NCI-H524 (cell line): Measurements from ENCODE around the gene DDX49.
"Not testable (repeated sequence)": the region's sequence is repeated elsewhere in the genome, so short reads cannot be mapped to it uniquely, and the experiment has no call there.

ENCODE experiments used
- DNase-seq, 2 experiments: peaks; one replicate each; lab custom pipeline; 2025; lab: John Stamatoyannopoulos, UW

Gene DDX49

GRCh38 chr19:18942692-18943091 is 23.2 kb downstream of the DDX49 start:
- DNase-seq: no peak

GRCh38 chr19:18943465-18943864 is 23.9 kb downstream of the DDX49 start:
- no peak for DNase-seq

DNA sequence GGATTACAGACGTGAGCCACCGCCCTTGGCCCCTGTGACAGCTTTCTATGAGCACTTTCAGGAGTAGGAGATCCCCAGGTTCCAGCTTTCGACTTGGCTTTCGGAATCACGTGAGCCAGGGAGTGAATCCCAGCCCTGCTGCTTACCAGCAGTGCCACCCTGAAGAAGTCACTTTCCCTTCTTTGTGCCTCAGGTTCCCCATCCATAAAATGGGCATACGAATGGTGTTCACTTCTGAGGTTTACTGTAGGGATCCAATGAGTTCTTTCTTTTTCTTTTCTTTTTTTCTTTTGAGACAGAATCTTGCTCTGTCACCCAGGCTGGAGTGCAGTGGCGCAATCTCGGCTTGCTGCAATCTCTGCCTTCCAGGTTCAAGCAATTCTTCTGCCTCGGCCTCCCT is 25.8 kb downstream of the DDX49 start:
- DNase-seq: no peak

DNA sequence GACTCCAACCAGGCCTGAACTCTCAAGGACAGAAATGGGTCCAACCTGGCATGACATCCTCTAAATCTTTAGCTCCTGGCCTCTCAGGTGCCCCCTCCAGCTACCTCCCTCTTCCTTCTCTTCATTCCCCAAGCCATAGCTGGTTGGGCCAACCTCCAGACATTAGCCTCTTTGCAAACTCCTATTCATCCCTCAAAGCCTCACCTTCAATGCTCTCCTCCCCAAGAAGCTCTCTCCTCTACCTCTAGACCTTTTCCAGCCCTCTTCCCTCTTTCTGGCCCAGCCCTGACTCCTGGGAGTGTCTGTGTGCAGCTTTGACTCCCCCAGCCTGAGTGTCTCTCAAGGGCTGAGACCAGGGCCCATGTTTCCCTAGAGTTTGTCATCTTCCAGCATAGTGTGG is 26.8 kb downstream of the DDX49 start:
- no peak for DNase-seq

DNA sequence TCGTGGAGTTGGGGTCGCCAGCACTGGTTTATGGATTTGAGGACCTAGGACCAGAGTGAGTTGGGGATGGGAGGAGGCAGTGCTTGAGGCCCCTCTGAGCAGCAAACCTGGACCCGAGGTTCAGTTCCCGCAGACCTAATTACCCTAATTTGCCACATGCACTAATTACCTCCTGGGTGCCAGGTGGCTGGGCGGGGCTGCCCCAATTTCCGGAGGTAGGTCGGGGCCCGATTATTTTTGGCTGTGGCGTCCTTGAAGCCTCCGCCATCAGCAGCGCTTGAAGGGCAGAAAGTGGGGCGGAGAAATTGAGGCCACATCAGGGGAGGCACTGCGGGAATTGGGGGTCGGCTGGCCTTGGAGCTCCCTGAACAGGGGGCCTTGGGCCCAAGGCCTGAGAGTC is 27.4 kb downstream of the DDX49 start:
- DNase-seq: peak in 1 of 2 experiments; percentile 36

DNA sequence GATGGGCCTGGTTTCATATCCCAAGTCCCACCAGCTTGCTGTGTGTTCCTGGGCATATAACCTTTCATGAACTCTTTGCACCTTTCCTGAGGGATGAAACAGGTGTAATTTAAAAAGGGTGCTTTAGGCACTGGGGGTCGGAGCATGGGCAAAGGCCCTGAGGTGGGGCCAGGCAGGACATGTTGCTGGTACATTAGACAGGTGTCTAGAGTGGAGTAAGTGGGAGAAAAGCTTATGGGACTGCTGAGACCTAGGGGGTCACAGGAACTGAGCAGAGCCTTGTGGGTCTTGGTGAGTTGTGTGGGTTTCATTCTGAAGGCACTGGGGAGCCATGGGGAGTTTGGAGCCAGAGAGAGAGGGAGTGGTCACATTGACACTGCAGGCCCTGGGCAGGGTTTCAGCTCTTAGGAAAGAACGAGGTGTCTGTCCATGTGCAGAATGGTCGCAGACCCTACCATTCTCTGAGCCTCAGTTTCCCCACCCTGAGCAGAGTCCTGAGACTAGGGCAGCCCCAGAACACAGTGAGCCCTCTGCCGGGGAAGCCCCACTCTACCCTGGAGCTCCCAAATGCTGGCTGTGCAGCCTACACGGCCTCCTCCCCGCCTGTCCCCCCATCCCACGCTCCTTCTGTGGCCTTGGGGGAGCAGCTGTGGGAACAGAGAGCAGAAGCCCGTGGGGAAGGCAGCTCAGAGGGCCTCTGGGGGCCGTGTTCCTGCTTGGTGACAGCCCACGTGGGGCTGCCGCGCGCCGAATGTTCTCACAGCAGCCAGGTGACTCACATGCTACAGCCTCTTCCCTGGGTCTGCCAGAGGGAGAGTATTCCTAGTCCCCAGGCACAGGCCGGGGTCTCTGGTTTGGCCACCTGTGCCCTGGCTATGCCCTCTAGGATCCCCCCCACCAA is 28.8 kb downstream of the DDX49 start:
- DNase-seq: no peak

DNA sequence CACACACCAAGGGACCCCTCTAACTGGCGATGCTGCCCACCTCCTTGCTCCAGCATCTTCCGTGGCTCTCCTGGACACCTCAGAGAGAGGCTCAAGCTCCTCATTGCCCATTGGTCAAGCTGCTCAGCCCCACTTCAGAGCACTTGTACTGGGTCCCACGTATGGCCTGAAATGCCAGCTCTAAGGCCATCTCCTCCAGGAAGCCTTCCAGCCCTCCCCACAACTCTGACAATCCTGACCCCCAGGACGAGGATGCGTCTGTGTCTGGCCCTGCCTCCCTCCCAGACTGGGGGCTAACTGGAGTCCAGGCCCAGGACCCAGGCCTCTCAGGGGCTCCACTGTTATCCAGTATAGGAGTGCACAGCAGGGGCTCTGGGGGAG is 29.5 kb downstream of the DDX49 start:
- no peak for DNase-seq

- no peak for DNase-seq
These were observed 30.3 kb downstream of the DDX49 start for GRCh38 chr19:18949858-18950257.

DNA sequence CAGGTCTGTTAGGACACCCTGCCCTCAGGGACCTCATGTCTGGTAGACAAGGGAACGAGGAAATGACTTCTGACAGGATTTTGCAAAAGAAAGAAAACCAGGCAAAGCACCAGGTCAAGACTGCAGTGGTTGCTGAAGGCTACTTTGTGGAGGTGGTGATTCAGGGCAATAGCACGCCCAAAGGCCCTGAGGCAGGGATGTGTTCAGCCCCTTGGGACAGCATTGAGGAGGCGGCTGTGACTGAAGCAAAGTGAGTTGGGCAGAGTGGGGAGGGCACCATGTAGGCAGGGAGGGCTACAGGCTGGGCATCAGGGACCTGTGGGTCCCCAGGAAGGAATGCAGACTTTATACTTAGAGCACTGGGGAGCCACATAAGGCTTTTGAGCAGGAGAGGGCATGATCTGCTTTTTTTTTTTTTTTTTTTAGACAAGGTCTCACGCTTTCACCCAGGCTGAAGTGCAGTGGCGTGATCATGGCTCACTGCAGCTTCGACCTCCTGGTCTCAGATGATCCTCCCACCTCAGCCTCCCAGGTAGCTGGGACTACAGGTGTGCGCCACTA is 32.3 kb downstream of the DDX49 start:
- DNase-seq: no peak

- DNase-seq: not testable (repeated sequence)
These were observed 33.0 kb downstream of the DDX49 start for GRCh38 chr19:18952364-18953003.

DNA sequence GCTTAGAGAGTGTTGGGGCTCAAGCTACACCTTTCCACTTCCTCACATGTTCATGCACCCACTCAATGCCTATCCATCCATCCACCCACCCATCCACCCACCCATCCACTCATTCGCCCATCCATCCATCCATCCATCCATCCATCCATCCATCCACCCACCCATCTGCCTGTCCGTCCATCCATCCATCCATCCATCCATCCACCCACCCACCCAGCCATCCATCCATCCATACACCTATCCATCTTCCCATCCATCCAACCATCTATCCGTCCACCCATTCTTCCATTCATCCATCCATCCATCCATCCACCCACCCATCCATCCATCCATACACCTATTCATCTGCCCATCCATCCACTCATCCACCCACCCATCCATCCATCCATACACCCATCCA is 34.6 kb downstream of the DDX49 start:
- no peak for DNase-seq

GRCh38 chr19:18955042-18955441 is 35.5 kb downstream of the DDX49 start:
- no peak for DNase-seq

DNA sequence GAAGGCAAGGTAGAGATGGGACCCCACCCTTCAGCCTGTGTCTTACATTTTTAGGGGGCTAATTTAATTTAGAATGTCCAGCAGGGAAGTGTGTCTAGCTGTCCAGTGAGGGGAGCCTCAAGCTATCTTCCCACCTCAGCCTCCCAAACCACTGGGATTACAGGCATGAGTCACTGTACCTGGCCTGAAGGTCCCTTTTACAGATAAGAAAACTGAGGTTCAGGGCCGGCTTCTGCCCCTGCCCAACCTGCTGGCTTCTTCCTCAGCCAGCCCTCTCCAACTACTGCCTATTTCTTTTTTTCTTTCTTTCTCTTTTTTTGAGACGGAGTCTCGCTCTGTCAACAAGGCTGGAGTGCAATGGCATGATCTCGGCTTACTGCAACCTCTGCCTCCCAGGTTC is 40.9 kb downstream of the DDX49 start:
- DNase-seq: no peak

- peak in 1 of 2 experiments; percentile 17 for DNase-seq
These were observed 42.5 kb downstream of the DDX49 start for GRCh38 chr19:18961767-18962620.

- no peak for DNase-seq
These were observed 44.6 kb downstream of the DDX49 start for GRCh38 chr19:18964121-18964520.

DNA sequence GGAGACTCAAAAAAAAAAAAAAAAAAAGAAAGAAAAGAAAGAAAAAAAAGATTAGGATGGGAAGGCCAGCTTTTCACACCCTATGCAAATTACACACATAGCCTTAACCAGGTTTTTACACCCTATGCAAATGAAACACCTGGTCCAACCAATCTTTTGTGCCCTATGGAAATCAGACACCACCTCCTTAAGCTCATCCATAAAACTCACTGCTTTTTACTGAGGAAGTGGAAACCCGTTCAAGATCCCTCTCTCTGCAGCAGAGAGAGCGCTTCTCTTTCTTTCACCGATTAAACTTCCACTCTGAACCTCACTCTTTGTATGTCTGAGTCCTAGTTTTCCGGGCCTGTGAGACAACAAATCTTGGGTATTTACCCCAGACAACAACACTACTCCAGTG is 46.8 kb downstream of the DDX49 start:
- no peak for DNase-seq

DNA sequence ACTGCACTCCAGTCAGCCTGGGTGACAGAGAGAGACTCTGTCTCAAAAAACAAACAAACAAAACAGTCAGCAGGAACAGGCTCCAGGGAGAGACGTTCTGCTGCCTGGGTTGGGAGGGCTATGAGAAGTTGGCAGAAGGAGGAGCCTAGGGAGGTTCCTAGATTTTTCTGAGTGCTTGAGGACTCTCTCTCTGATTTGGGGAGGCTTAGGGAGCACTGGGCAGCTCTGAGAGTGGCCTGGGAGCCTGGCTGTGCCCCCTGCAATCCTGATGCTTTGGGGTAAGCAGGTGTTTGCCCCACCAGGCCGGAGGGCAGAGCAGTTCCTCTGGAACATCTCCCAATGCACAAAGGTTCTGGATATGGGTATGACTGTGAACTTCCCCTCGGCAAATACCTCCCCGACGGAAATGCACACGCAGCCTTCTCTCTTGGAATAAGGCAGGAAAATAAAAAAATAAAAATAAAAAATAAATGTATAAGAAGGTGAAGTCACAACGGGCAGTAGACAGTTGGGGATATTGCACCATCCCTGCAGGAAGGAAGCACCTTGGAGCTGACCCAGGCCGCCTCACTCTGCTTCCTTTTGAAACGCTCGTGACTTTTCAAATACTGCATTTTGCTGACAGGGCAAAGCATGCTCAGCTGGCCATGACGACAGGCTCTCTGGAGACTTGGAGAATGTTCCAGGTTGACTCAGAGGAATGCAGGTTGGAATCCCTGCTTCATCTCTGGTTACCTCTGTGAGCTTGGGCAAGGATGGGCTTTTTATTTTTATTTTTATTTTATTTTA is 48.0 kb downstream of the DDX49 start:
- DNase-seq: no peak

DNA sequence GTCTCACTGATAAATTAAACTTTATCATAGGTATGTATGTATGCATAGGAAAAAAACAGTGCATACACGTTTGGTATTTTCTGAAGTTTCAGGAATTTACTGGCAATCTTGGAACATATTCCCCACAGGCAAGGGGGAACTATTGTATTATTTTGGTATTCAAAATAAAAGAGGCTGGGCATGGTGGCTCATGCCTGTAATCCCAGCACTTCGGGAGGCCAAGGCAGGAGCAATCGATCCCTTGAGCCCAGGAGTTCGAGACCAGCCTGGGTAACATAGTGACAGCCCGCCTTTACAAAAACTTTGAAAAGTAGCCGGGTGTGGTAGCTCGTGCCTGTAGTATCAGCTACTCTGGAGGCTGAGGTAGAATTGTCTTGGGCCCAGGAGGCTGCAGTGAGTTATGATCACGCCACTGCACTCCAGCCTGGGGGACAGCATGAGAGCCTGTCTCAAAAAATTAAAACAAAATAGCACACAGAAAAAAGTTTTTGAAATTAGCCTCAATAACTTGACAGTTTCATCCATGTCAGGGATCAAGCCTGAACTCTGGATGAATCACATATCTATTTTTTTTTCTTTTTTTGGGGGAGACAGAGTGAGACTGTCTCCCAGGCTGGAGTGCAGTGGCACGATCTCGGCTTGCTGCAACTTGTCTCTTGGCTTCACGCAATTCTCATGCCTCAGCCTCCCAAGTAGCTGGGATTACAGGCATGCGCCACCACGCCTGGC is 50.6 kb downstream of the DDX49 start:
- no peak for DNase-seq

DNA sequence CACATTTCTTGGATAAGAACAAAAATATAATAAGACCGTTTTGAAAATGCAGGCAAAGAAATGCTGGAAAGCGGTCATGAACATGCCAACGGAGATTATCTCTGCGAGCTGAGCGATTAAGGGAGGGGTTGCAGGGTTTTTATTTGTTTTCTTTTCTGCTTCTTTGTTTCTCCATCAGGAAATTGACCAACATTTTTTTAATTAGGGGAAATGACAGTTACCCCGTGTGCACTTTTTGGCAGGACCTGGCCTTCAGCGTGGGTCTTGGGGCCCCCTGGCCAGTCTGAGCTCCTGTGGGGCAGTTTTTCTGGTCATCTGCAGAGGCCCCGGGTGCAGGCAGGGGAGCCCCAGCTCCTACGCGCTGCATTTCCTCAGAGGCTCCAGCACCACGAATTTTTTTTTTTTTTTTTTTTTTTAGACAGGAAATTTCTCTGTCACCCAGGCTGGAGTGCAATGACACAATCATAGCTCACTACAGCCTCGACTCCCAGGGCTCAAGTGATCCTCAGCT is 52.8 kb downstream of the DDX49 start:
- DNase-seq: no peak

GRCh38 chr19:18972851-18973250 is 53.3 kb downstream of the DDX49 start:
- no peak for DNase-seq

- no peak for DNase-seq
These were observed 55.5 kb downstream of the DDX49 start for GRCh38 chr19:18975011-18975410.
